HepG2 (cell line): ENCODE results near the gene IL1R1. TPM values are rescaled to one million over a fixed set of nuclear protein-coding genes. Genes with fewer than 3 reads are reported as not detected.

Experiments
- AGO1 ChIP-seq: fragments of 200-400 bp; formaldehyde crosslinking; IDR thresholded peaks from 2 replicates; pipeline ENCODE4 v1.6.1; 2017; ENCODE audit warnings: mild to moderate bottlenecking, low read depth, low read length, moderate library complexity; ENCODE audit not compliant: poor library complexity, severe bottlenecking
- DMAP1 ChIP-seq: IDR thresholded peaks from 2 replicates; pipeline ENCODE4 v1.6.1; 2016
- HDAC2 ChIP-seq: sonication (generic); formaldehyde crosslinking; IDR thresholded peaks from 2 replicates; pipeline ENCODE4 v1.4.0; 2020; ENCODE audit warnings: missing genetic modification reagents
- JARID2 ChIP-seq: sonication (generic); formaldehyde crosslinking; IDR thresholded peaks from 2 replicates; pipeline ENCODE4 v1.8.1; 2023; ENCODE audit warnings: missing genetic modification reagents, inconsistent platforms; ENCODE audit not compliant: insufficient replicate concordance
- MTA3 ChIP-seq: sonication (generic); formaldehyde crosslinking; IDR thresholded peaks from 2 replicates; pipeline ENCODE4 v1.4.0; 2020; ENCODE audit warnings: missing genetic modification reagents
- RBAK ChIP-seq: sonication (generic); formaldehyde crosslinking; IDR thresholded peaks from 2 replicates; pipeline ENCODE4 v1.5.1; 2020; ENCODE audit warnings: mild to moderate bottlenecking, missing genetic modification reagents
- THYN1 ChIP-seq: sonication (generic); formaldehyde crosslinking; IDR thresholded peaks from 2 replicates; pipeline ENCODE4 v1.8.1; 2023; ENCODE audit warnings: low read depth, mild to moderate bottlenecking, moderate library complexity, missing genetic modification reagents, borderline replicate concordance
- ZFP36L2 ChIP-seq: sonication (generic); formaldehyde crosslinking; IDR thresholded peaks from 2 replicates; pipeline ENCODE4 v1.4.0; 2020; ENCODE audit warnings: missing genetic modification reagents
- ZIK1 ChIP-seq: sonication (generic); formaldehyde crosslinking; IDR thresholded peaks from 2 replicates; pipeline ENCODE4 v1.5.0; 2020; ENCODE audit warnings: mild to moderate bottlenecking, low read depth, missing genetic modification reagents, borderline replicate concordance
- ZNF235 ChIP-seq: sonication (generic); formaldehyde crosslinking; IDR thresholded peaks from 2 replicates; pipeline ENCODE4 v1.8.1; 2023; ENCODE audit warnings: mild to moderate bottlenecking, missing genetic modification reagents, borderline replicate concordance
- ZNF296 ChIP-seq: sonication (generic); formaldehyde crosslinking; conservative IDR thresholded peaks from 2 replicates; pipeline ENCODE4 v1.5.0; 2020; ENCODE audit warnings: mild to moderate bottlenecking, missing genetic modification reagents
- ZNF33B ChIP-seq: sonication (generic); formaldehyde crosslinking; IDR thresholded peaks from 2 replicates; pipeline ENCODE4 v1.5.1; 2020; ENCODE audit warnings: mild to moderate bottlenecking, missing genetic modification reagents
- ZNF569 ChIP-seq: sonication (generic); formaldehyde crosslinking; IDR thresholded peaks from 2 replicates; pipeline ENCODE4 v1.5.0; 2020; ENCODE audit warnings: mild to moderate bottlenecking, missing genetic modification reagents, moderate library complexity, borderline replicate concordance
- ZNF839 ChIP-seq: sonication (generic); formaldehyde crosslinking; IDR thresholded peaks from 2 replicates; pipeline ENCODE4 v1.4.0; 2020; ENCODE audit warnings: missing genetic modification reagents, mild to moderate bottlenecking, borderline replicate concordance
- polyA plus RNA-seq, 8 experiments: library from polyadenylated mRNA; depleted of rRNA in 3 of 8; stranded (reverse) in 7 of 8; unstranded in 1 of 8; fragments of >200 nt; fragmentation: Illumina TruSeq in 4 of 8; extraction: Trizol in 4 of 8; gene quantifications; 2 replicates each; pipeline versions ENCODE4 v1.2.1 to v1.2.3, GENCODE V29; 2011 to 2016; ENCODE audit warnings: low read depth in 4 of 8, missing spikeins in 1 of 8, mixed read lengths in 1 of 8; ENCODE audit not compliant: insufficient read depth in 1 of 8
- total RNA-seq, 5 experiments: library from RNA; depleted of rRNA; stranded (reverse); fragments of >200 nt; fragmentation: Illumina TruSeq; extraction: Trizol; gene quantifications; 2 replicates each; pipeline ENCODE4 v1.2.3, GENCODE V29; 2016; ENCODE audit warnings: low read depth in 1 of 5
- TF ChIP-seq, protein P1 (sequence below): sonication (generic); formaldehyde crosslinking; IDR thresholded peaks from 2 replicates; pipeline ENCODE4 v1.9.0; 2021; ENCODE audit warnings: missing genetic modification reagents, borderline replicate concordance
- TF ChIP-seq, protein P2 (sequence below): sonication (generic); formaldehyde crosslinking; IDR thresholded peaks from 2 replicates; pipeline ENCODE4 v1.4.0; 2020; ENCODE audit warnings: missing genetic modification reagents; ENCODE audit errors: not compliant biosample characterization
- TF ChIP-seq, protein P3 (sequence below): sonication (generic); formaldehyde crosslinking; IDR thresholded peaks from 2 replicates; pipeline ENCODE4 v1.4.0; 2020; ENCODE audit warnings: missing genetic modification reagents
- TF ChIP-seq, protein P4 (sequence below): sonication (generic); formaldehyde crosslinking; IDR thresholded peaks from 2 replicates; pipeline ENCODE4 v1.4.0; 2020; ENCODE audit warnings: missing genetic modification reagents

IL1R1 gene
- total and polyA plus RNA-seq, 2 of the 13 experiments (the other 11 are each of a cell fraction or from before 2014, with no cell fraction given) = 38.0 to 93.1 TPM

DNA sequence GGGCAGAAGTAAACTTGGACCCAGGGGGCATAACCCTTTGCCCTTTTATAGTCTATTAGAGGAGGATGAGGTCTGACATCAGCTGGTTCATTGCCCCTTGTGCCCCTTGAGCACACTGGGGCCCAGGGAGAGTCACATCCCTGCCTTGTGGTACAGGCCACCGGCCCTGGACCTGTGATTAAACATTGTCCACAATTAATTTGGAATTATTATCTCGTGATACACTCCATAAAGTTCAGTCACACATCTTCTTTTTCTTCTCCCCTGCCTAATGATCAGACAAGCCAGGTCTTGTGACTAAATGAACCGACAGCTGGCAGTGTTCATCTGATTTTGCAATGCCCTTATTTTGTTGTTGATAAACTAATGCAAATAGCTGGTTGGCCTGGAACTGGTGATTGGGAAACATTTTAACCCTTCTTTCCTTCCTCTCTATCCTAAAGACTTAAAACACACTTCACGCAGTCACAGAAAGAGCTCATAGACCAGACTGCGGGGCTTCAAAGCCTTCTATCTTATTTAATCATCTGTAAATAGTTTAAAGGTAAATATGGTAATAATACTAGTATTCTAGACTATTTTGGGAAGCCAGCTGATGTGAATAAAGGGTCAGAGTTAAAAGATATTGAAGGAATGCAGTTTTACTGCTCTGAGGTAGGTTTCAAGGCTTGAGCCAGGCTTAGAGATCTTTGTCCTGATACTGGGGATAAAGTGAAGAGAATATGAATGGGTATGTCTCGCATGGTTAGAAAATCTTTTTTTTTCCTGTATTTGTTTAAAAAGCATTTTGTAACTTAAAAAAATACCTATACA, 13.4 kb downstream of the IL1R1 start (continued):
- TF ChIP-seq ZNF33B (CRISPR knock-in tag) (peak; percentile 79; the same call in 1 of the 2 replicates), THYN1 (CRISPR knock-in tag) (no peak), ZNF296 (CRISPR knock-in tag) (no peak), MTA3 (no peak), RBAK (CRISPR knock-in tag) (no peak), ZFP36L2 (CRISPR knock-in tag) (no peak), JARID2 (no peak), ZNF569 (CRISPR knock-in tag) (peak; percentile 97; the same call in 1 of the 2 replicates), AGO1 (no peak), ZNF235 (CRISPR knock-in tag) (no peak), DMAP1 (peak; percentile 69), ZIK1 (CRISPR knock-in tag) (no peak), HDAC2 (CRISPR knock-in tag) (peak; percentile 97), ZNF839 (CRISPR knock-in tag) (no peak; the same call in 1 of the 2 replicates)
- TF ChIP-seq, protein P1, sequence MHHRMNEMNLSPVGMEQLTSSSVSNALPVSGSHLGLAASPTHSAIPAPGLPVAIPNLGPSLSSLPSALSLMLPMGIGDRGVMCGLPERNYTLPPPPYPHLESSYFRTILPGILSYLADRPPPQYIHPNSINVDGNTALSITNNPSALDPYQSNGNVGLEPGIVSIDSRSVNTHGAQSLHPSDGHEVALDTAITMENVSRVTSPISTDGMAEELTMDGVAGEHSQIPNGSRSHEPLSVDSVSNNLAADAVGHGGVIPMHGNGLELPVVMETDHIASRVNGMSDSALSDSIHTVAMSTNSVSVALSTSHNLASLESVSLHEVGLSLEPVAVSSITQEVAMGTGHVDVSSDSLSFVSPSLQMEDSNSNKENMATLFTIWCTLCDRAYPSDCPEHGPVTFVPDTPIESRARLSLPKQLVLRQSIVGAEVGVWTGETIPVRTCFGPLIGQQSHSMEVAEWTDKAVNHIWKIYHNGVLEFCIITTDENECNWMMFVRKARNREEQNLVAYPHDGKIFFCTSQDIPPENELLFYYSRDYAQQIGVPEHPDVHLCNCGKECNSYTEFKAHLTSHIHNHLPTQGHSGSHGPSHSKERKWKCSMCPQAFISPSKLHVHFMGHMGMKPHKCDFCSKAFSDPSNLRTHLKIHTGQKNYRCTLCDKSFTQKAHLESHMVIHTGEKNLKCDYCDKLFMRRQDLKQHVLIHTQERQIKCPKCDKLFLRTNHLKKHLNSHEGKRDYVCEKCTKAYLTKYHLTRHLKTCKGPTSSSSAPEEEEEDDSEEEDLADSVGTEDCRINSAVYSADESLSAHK (CRISPR knock-in tag) = no peak
- TF ChIP-seq, protein P2, sequence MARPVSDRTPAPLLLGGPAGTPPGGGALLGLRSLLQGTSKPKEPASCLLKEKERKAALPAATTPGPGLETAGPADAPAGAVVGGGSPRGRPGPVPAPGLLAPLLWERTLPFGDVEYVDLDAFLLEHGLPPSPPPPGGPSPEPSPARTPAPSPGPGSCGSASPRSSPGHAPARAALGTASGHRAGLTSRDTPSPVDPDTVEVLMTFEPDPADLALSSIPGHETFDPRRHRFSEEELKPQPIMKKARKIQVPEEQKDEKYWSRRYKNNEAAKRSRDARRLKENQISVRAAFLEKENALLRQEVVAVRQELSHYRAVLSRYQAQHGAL (CRISPR knock-in tag) = no peak
- TF ChIP-seq, protein P3, sequence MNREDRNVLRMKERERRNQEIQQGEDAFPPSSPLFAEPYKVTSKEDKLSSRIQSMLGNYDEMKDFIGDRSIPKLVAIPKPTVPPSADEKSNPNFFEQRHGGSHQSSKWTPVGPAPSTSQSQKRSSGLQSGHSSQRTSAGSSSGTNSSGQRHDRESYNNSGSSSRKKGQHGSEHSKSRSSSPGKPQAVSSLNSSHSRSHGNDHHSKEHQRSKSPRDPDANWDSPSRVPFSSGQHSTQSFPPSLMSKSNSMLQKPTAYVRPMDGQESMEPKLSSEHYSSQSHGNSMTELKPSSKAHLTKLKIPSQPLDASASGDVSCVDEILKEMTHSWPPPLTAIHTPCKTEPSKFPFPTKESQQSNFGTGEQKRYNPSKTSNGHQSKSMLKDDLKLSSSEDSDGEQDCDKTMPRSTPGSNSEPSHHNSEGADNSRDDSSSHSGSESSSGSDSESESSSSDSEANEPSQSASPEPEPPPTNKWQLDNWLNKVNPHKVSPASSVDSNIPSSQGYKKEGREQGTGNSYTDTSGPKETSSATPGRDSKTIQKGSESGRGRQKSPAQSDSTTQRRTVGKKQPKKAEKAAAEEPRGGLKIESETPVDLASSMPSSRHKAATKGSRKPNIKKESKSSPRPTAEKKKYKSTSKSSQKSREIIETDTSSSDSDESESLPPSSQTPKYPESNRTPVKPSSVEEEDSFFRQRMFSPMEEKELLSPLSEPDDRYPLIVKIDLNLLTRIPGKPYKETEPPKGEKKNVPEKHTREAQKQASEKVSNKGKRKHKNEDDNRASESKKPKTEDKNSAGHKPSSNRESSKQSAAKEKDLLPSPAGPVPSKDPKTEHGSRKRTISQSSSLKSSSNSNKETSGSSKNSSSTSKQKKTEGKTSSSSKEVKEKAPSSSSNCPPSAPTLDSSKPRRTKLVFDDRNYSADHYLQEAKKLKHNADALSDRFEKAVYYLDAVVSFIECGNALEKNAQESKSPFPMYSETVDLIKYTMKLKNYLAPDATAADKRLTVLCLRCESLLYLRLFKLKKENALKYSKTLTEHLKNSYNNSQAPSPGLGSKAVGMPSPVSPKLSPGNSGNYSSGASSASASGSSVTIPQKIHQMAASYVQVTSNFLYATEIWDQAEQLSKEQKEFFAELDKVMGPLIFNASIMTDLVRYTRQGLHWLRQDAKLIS = no peak
- TF ChIP-seq, protein P4, sequence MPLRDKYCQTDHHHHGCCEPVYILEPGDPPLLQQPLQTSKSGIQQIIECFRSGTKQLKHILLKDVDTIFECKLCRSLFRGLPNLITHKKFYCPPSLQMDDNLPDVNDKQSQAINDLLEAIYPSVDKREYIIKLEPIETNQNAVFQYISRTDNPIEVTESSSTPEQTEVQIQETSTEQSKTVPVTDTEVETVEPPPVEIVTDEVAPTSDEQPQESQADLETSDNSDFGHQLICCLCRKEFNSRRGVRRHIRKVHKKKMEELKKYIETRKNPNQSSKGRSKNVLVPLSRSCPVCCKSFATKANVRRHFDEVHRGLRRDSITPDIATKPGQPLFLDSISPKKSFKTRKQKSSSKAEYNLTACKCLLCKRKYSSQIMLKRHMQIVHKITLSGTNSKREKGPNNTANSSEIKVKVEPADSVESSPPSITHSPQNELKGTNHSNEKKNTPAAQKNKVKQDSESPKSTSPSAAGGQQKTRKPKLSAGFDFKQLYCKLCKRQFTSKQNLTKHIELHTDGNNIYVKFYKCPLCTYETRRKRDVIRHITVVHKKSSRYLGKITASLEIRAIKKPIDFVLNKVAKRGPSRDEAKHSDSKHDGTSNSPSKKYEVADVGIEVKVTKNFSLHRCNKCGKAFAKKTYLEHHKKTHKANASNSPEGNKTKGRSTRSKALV (CRISPR knock-in tag) = peak; percentile 76; the same call in 1 of the 2 replicates
